Measurements from ENCODE around the gene GCN1. TPM values are rescaled to one million over a fixed set of nuclear protein-coding genes. Genes with fewer than 3 reads are reported as not detected.
A peak's percentile ranks its signal among the peaks of the same experiment; 100 is the strongest.
"Not testable (repeated sequence)": the region's sequence is repeated elsewhere in the genome, so short reads cannot be mapped to it uniquely, and the experiment has no call there.

GCN1 gene
- total RNA-seq, 1 donor from 2014 or later = 130 TPM

DNA sequence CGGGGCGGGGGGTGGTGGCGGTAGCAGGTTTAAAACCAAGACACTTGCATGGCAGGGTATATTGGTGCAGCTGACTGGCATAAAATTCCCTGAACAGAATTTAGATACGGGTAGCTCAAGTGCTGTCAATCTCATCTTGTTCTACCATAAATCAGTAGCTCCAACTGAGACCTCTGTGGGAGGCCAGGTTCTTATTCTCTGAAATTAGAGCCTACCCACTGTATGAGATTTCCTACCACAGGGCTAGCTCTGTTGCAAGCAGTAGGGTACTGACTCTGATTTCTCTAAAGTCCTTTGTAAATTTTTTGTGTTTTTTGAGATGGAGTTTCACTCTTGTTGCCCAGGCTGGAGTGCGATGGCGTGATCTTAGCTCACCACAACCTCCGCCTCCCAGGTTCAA lies 9.7 kb upstream of the GCN1 start:
- Mint-ChIP-seq H3K4me1 (ENCODE audit: unreplicated experiment) (peaks cover 8% of the 10 kb centered on the region), H3K36me3 (peaks cover 16% of the 10 kb centered on the region), H3K9me3 (no peaks in the 10 kb centered on the region), H3K27ac (no peak overlapping the region), H3K4me3 (no peak overlapping the region), H3K27me3 (peaks cover 6% of the 10 kb centered on the region)
- no peak for DNase-seq (ENCODE audit: extremely low spot score, unreplicated experiment)
- TF ChIP-seq, protein P1, sequence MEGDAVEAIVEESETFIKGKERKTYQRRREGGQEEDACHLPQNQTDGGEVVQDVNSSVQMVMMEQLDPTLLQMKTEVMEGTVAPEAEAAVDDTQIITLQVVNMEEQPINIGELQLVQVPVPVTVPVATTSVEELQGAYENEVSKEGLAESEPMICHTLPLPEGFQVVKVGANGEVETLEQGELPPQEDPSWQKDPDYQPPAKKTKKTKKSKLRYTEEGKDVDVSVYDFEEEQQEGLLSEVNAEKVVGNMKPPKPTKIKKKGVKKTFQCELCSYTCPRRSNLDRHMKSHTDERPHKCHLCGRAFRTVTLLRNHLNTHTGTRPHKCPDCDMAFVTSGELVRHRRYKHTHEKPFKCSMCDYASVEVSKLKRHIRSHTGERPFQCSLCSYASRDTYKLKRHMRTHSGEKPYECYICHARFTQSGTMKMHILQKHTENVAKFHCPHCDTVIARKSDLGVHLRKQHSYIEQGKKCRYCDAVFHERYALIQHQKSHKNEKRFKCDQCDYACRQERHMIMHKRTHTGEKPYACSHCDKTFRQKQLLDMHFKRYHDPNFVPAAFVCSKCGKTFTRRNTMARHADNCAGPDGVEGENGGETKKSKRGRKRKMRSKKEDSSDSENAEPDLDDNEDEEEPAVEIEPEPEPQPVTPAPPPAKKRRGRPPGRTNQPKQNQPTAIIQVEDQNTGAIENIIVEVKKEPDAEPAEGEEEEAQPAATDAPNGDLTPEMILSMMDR (conservative IDR thresholded peaks at IDR 0.05) = no peak

GRCh38 chr12:120200364-120200800 lies 5.9 kb upstream of the GCN1 start:
- Mint-ChIP-seq H3K9me3 (no peaks in the 10 kb centered on the region), H3K36me3 (peaks cover 28% of the 10 kb centered on the region), H3K4me3 (peak overlapping the region; percentile 97), H3K27ac (peak overlapping the region; percentile 98), H3K4me1 (ENCODE audit: unreplicated experiment) (peaks cover 10% of the 10 kb centered on the region), H3K27me3 (peaks cover 6% of the 10 kb centered on the region)
- TF ChIP-seq, protein P1 (conservative IDR thresholded peaks at IDR 0.05) = no peak
- no peak for DNase-seq (ENCODE audit: extremely low spot score, unreplicated experiment)

DNA sequence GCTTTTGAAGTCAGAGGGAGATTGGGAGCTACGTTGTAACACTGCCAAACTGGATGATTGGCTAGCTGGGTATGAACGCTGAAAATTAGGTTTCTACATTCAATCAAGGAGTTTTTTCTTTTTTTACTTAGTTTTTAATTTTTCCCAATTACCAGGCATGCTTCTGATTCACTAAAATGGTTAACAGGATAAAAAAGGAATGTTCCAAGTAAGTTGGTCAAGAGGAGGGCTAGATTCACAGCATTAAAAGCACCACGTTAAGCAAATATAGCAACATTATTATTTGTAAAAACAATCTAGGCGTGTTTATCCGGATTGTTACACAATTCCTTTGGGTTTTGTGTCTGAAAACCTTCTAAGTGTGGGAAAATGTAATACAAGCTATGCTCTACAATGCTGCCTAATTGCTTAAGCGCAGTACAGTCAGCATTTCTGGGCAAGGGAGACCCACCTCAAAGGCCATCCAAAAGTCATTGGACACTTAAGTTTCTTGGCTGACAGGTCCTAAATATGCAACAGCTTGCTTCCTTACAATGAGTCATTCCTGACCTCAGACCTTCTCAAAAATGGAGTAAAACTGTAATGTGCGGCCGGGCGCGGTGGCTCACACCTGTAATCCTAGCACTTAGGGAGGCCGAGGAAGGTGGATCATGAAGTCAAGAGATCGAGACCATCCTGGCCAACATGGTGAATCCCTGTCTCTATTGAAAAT lies 5.2 kb upstream of the GCN1 start:
- H3K27me3 Mint-ChIP-seq = peaks cover 6% of the 10 kb centered on the region
- H3K9me3 Mint-ChIP-seq = no peaks in the 10 kb centered on the region
- DNase-seq (ENCODE audit: extremely low spot score, unreplicated experiment) = no peak
- peaks cover 15% of the 10 kb centered on the region for H3K4me1 Mint-ChIP-seq (ENCODE audit: unreplicated experiment)
- H3K4me3 Mint-ChIP-seq = peak overlapping the region; percentile 97
- peaks cover 28% of the 10 kb centered on the region for H3K36me3 Mint-ChIP-seq
- TF ChIP-seq, protein P1 (conservative IDR thresholded peaks at IDR 0.05) = no peak
- H3K27ac Mint-ChIP-seq = peak overlapping the region; percentile 98

DNA sequence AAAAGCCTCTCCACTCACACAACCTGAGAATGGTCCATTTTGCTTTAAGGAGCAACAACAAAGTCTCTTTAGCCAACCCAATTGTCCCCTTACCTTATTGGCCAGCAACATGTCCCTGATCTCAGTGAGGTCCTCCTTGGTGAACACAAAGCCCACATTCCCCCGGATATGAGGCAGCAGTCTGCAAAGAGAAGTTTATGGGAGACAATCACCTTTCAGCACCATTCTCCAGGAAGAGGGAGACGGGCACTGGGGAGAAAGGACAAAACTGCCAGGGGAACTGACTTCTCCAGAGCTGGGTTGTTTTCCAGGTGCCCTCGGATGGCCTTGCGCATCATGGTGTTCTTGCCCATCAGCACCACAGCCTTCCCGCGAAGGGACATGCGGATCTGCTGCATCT lies 4.5 kb upstream of the GCN1 start:
- H3K27ac Mint-ChIP-seq = peak overlapping the region; percentile 98
- TF ChIP-seq, protein P1 (conservative IDR thresholded peaks at IDR 0.05) = no peak
- H3K9me3 Mint-ChIP-seq = no peaks in the 10 kb centered on the region
- no peak for DNase-seq (ENCODE audit: extremely low spot score, unreplicated experiment)
- peaks cover 28% of the 10 kb centered on the region for H3K36me3 Mint-ChIP-seq
- peaks cover 15% of the 10 kb centered on the region for H3K4me1 Mint-ChIP-seq (ENCODE audit: unreplicated experiment)
- H3K4me3 Mint-ChIP-seq = peak overlapping the region; percentile 97
- H3K27me3 Mint-ChIP-seq = peaks cover 6% of the 10 kb centered on the region

GRCh38 chr12:120197542-120197887 lies 3.0 kb upstream of the GCN1 start:
- Mint-ChIP-seq H3K9me3 (no peaks in the 10 kb centered on the region), H3K4me3 (peak overlapping the region; percentile 41), H3K27ac (peak overlapping the region; percentile 72), H3K27me3 (peaks cover 6% of the 10 kb centered on the region), H3K36me3 (peaks cover 28% of the 10 kb centered on the region), H3K4me1 (ENCODE audit: unreplicated experiment) (peaks cover 21% of the 10 kb centered on the region)
- TF ChIP-seq, protein P1 (conservative IDR thresholded peaks at IDR 0.05) = no peak
- DNase-seq (ENCODE audit: extremely low spot score, unreplicated experiment) = no peak

- not testable (repeated sequence) for DNase-seq (ENCODE audit: extremely low spot score, unreplicated experiment); H3K9me3 Mint-ChIP-seq; H3K27me3 Mint-ChIP-seq
- Mint-ChIP-seq H3K36me3 (peaks cover 28% of the 10 kb centered on the region), H3K4me1 (ENCODE audit: unreplicated experiment) (peaks cover 23% of the 10 kb centered on the region), H3K27ac (peak overlapping the region; percentile 72), H3K4me3 (peak overlapping the region; percentile 41)
Measured at GRCh38 chr12:120196817-120197541, 2.5 kb upstream of the GCN1 start.

Measured in type B pancreatic cell (in vitro differentiated cells).